Measurements from ENCODE around the gene CORIN. TPM values are rescaled to one million over a fixed set of nuclear protein-coding genes. Genes with fewer than 3 reads are reported as not detected.

The CORIN gene
- total and polyA plus RNA-seq, 8 donors, result 0.31 to 1.7 (median 0.39) TPM; not detected in 2

DNA sequence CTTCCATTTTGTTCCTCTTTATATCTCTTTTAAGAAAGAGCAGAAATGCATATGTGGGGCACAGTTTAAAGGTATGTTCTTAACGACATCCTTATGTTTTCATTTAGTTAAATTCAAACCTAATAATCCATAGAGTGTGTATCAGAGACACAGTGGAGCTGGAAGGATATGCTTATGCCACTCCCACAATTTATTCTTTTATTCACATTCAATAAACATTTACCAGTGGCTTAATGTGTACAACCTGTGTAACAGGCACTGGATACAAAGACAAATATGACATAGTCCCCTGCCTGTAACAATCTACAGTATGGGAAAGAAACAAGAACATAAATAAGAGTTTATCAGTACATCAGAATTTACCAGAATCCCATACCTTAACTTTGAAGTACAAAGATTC is 22.4 kb upstream of the CORIN start:
- 91 to 98% (median 95%) methylated on average over 1 of the region's 1 CpG for WGBS, 5 donors
- H3K4me1 ChIP-seq, result no peaks in the 10 kb centered on the region
- H3K4me3 ChIP-seq, result no peak overlapping the region
- intact Hi-C loops (cut with DNase I; ENCODE audit: low total_unique reads), result no loop called here
- TF ChIP-seq POLR2AphosphoS5 (IDR thresholded peaks at IDR 0.05) (no peak), POLR2A (IDR thresholded peaks at IDR 0.05) (no peak), EP300 (IDR thresholded peaks at IDR 0.05) (no peak)
- TF ChIP-seq, protein P1, sequence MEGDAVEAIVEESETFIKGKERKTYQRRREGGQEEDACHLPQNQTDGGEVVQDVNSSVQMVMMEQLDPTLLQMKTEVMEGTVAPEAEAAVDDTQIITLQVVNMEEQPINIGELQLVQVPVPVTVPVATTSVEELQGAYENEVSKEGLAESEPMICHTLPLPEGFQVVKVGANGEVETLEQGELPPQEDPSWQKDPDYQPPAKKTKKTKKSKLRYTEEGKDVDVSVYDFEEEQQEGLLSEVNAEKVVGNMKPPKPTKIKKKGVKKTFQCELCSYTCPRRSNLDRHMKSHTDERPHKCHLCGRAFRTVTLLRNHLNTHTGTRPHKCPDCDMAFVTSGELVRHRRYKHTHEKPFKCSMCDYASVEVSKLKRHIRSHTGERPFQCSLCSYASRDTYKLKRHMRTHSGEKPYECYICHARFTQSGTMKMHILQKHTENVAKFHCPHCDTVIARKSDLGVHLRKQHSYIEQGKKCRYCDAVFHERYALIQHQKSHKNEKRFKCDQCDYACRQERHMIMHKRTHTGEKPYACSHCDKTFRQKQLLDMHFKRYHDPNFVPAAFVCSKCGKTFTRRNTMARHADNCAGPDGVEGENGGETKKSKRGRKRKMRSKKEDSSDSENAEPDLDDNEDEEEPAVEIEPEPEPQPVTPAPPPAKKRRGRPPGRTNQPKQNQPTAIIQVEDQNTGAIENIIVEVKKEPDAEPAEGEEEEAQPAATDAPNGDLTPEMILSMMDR (IDR thresholded peaks at IDR 0.05), result no peak
- no peaks in the 10 kb centered on the region for H3K9me3 ChIP-seq
- H3K27ac ChIP-seq, result no peak overlapping the region
- H3K36me3 ChIP-seq, result peaks cover 0 to 25% (median 13%) of the 10 kb centered on the region in 4 donors
- DNase-seq, result no peak
- no peaks in the 10 kb centered on the region for H3K27me3 ChIP-seq

DNA sequence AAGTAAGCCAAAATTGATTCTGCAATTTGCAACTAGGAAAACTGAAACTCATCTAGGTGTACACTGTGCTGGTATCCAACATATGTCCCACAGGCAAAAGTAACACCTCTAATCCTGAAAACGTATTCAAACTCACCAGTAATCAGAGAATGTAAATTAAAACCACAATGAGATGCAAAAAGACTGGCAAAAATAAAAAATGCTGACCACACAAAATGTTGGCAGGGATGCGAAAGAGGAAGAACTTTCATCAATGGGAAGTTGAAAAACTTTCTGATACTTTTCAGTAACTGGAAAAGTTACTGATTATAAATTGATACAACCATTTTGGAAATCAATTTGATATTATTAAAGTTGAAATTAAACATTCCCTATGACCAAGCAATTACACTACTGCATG is 20.1 kb upstream of the CORIN start:
- Histone ChIP-seq H3K4me3 (no peak overlapping the region), H3K27me3 (no peaks in the 10 kb centered on the region), H3K27ac (no peak overlapping the region), H3K36me3 (peaks cover 0 to 29% (median 23%) of the 10 kb centered on the region in 4 donors), H3K9me3 (no peaks in the 10 kb centered on the region), H3K4me1 (no peaks in the 10 kb centered on the region)
- intact Hi-C loops (cut with DNase I; ENCODE audit: low total_unique reads), result no loop called here
- no peak for TF ChIP-seq POLR2AphosphoS5 (IDR thresholded peaks at IDR 0.05)
- no peak for TF ChIP-seq POLR2A (IDR thresholded peaks at IDR 0.05)
- no peak for TF ChIP-seq EP300 (IDR thresholded peaks at IDR 0.05)
- TF ChIP-seq, protein P1 (IDR thresholded peaks at IDR 0.05), result no peak
- 74 to 85% (median 82%) methylated on average over 2 of the region's 2 CpGs for WGBS, 5 donors
- no peak for DNase-seq

DNA sequence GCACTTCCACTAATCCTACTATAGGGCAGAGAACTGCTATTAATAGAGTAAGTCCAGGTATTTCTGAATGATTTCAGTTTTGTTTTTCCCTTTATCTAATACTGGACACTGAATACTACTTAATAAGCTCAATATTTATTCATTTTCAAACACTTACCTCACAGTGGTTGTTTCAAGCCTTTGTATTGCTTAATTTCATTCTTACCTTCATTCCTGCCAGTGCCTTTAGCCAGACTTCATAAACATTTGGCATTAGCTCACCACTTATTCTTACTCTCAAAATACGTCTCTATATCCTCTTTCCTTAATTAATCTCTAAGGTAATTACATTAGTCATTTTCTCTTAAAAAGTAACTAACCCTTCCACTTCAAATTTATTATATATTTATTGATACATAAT is 18.8 kb upstream of the CORIN start:
- no peak for TF ChIP-seq POLR2AphosphoS5 (IDR thresholded peaks at IDR 0.05)
- TF ChIP-seq, protein P1 (IDR thresholded peaks at IDR 0.05), result no peak
- no peak for TF ChIP-seq EP300 (IDR thresholded peaks at IDR 0.05)
- no peak for TF ChIP-seq POLR2A (IDR thresholded peaks at IDR 0.05)
- H3K36me3 ChIP-seq, result peaks cover 0 to 28% (median 21%) of the 10 kb centered on the region in 4 donors
- H3K4me3 ChIP-seq, result no peak overlapping the region
- H3K4me1 ChIP-seq, result no peaks in the 10 kb centered on the region
- 93 to 97% (median 96%) methylated on average over 1 of the region's 1 CpG for WGBS, 5 donors
- no peak overlapping the region for H3K27ac ChIP-seq
- no peaks in the 10 kb centered on the region for H3K27me3 ChIP-seq
- no peak for DNase-seq
- intact Hi-C loops (cut with DNase I; ENCODE audit: low total_unique reads), result no loop called here
- no peaks in the 10 kb centered on the region for H3K9me3 ChIP-seq

DNA sequence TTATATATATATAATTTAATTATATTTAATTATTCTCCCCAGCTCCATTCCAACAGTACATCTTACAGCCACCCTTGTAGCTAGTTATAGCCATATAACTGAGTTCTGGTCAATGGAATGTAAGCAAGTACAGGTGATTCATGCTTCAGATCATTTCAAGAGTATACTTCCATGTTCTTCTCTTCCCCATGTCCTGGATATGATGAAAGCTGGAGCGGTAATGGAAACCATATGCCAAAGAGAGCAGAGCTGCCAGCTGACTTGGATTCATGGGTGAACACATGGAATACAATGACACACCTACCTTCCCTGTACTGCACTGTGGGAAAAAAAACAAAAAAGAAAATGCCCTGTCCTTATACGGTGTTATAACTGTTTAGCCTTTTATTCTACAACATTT is 17.5 kb upstream of the CORIN start:
- 91 to 99% (median 95%) methylated on average over 2 of the region's 2 CpGs for WGBS, 5 donors
- no peak overlapping the region for H3K27ac ChIP-seq
- H3K4me3 ChIP-seq, result no peak overlapping the region
- no peaks in the 10 kb centered on the region for H3K4me1 ChIP-seq
- no peaks in the 10 kb centered on the region for H3K9me3 ChIP-seq
- no peaks in the 10 kb centered on the region for H3K27me3 ChIP-seq
- DNase-seq, result no peak
- intact Hi-C loops (cut with DNase I; ENCODE audit: low total_unique reads), result no loop called here
- TF ChIP-seq, protein P1 (IDR thresholded peaks at IDR 0.05), result no peak
- TF ChIP-seq POLR2A (IDR thresholded peaks at IDR 0.05) (no peak), EP300 (IDR thresholded peaks at IDR 0.05) (no peak), POLR2AphosphoS5 (IDR thresholded peaks at IDR 0.05) (no peak)
- peaks cover 4 to 28% (median 23%) of the 10 kb centered on the region in 4 donors for H3K36me3 ChIP-seq

Measured in stomach (tissue), 9 donors.